ENCODE measurements around the gene ASH1L. TPM values are rescaled to one million over a fixed set of nuclear protein-coding genes. Genes with fewer than 3 reads are reported as not detected.

ASH1L gene
- total RNA-seq, 1 experiment from 2014 or later, result 71.8 TPM

DNA sequence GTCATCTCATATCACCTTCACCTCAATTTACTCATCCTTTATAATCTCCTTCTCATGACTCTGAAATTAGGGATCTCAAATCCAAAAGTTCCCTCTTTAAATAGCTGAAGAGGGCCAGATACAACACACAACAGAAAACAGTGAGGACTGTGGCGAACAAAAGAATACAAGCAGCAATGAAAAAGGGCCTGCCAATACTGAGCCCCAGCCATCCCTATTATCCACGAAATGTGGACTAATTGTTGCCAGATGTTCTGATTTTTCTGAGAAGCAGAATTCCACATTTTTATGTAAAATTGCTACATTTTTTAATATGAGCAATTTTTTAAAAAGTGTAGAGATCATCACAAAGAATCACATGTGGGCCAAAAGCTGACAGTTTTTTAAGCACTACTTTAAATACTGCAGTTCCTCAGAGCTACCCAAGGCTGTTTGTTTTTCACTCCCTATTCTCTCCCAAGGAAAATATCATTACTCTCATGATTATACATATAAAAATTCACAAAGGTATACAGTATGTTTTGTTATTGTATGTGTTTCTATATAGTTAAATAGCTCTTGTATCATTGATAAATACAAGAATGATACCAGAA lies 90.0 kb downstream of the ASH1L start:
- no TSS peak for BruUV-seq (replicated peaks)
- DNase-seq, result no peak
- peaks cover 9% of the 10 kb centered on the region for H3K4me1 Mint-ChIP-seq (ENCODE audit: low read depth, unreplicated experiment)
- TF ChIP-seq, protein P1, sequence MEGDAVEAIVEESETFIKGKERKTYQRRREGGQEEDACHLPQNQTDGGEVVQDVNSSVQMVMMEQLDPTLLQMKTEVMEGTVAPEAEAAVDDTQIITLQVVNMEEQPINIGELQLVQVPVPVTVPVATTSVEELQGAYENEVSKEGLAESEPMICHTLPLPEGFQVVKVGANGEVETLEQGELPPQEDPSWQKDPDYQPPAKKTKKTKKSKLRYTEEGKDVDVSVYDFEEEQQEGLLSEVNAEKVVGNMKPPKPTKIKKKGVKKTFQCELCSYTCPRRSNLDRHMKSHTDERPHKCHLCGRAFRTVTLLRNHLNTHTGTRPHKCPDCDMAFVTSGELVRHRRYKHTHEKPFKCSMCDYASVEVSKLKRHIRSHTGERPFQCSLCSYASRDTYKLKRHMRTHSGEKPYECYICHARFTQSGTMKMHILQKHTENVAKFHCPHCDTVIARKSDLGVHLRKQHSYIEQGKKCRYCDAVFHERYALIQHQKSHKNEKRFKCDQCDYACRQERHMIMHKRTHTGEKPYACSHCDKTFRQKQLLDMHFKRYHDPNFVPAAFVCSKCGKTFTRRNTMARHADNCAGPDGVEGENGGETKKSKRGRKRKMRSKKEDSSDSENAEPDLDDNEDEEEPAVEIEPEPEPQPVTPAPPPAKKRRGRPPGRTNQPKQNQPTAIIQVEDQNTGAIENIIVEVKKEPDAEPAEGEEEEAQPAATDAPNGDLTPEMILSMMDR (IDR thresholded peaks at IDR 0.05; ENCODE audit: unreplicated experiment), result no peak
- no peak overlapping the region for H3K4me3 Mint-ChIP-seq (ENCODE audit: low read depth, unreplicated experiment)
- H3K27me3 Mint-ChIP-seq (ENCODE audit: unreplicated experiment), result no peaks in the 10 kb centered on the region
- no peaks in the 10 kb centered on the region for H3K36me3 Mint-ChIP-seq (ENCODE audit: insufficient read depth, unreplicated experiment)
- intact Hi-C loops (cut with micrococcal nuclease; ENCODE audit: unreplicated experiment), result no loop called here
- no peak overlapping the region for H3K27ac Mint-ChIP-seq (ENCODE audit: unreplicated experiment)
- CTCF ChIA-PET, result no interaction called here
- H3K9me3 Mint-ChIP-seq (ENCODE audit: low read depth, unreplicated experiment), result peaks cover 5% of the 10 kb centered on the region

DNA sequence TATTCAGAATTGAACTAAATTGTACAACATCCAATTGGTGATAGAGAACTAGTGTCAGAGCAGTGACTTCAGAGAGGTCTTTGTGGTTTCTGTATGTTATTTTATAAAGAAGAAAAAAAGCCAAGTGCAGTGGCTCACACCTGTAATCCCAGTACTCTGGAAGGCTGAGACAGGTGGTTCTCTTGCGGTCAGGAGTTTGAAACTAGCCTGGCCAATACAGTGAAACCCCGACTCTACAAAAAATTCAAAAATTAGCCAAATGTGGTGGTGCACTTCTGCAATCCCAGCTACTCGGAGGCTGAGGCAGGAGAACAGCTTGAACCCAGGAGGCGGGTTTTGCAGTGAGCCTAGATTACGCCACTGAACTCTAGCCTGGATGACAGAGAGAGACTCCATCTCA lies 90.7 kb downstream of the ASH1L start:
- H3K36me3 Mint-ChIP-seq (ENCODE audit: insufficient read depth, unreplicated experiment), result no peaks in the 10 kb centered on the region
- intact Hi-C loops (cut with micrococcal nuclease; ENCODE audit: unreplicated experiment), result no loop called here

DNA sequence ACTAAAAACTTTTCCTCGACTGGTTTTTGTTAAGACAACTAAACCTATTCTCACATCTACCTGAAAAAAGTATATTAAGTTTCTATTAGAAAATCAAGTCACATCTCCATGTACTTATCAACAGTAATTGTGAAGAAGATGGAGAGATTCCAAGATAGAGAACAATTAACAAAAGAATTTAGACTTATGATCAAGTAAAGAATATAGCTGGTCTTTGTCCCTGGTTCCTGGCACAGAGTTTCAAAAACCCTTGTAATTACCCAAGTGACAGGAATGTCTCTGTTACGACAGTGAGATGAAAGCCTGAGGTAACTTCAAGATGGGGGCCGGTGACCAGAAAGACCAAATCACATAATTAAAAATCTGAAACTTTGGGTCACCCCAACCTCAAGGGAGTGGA lies 91.6 kb downstream of the ASH1L start:
- Mint-ChIP-seq H3K36me3 (ENCODE audit: insufficient read depth, unreplicated experiment) (no peaks in the 10 kb centered on the region), H3K4me1 (ENCODE audit: low read depth, unreplicated experiment) (peaks cover 9% of the 10 kb centered on the region), H3K27ac (ENCODE audit: unreplicated experiment) (no peak overlapping the region), H3K9me3 (ENCODE audit: low read depth, unreplicated experiment) (peaks cover 5% of the 10 kb centered on the region), H3K4me3 (ENCODE audit: low read depth, unreplicated experiment) (no peak overlapping the region), H3K27me3 (ENCODE audit: unreplicated experiment) (no peaks in the 10 kb centered on the region)
- TF ChIP-seq, protein P1 (IDR thresholded peaks at IDR 0.05; ENCODE audit: unreplicated experiment), result no peak
- BruUV-seq (replicated peaks), result no TSS peak
- CTCF ChIA-PET, result no interaction called here
- DNase-seq, result no peak
- intact Hi-C loops (cut with micrococcal nuclease; ENCODE audit: unreplicated experiment), result no loop called here

More for the DNA sequence above, 90.7 kb downstream of the ASH1L start:
- Mint-ChIP-seq H3K4me1 (ENCODE audit: low read depth, unreplicated experiment) (peaks cover 9% of the 10 kb centered on the region), H3K27me3 (ENCODE audit: unreplicated experiment) (no peaks in the 10 kb centered on the region), H3K27ac (ENCODE audit: unreplicated experiment) (no peak overlapping the region), H3K9me3 (ENCODE audit: low read depth, unreplicated experiment) (peaks cover 5% of the 10 kb centered on the region), H3K4me3 (ENCODE audit: low read depth, unreplicated experiment) (no peak overlapping the region)
- TF ChIP-seq, protein P1 (IDR thresholded peaks at IDR 0.05; ENCODE audit: unreplicated experiment), result no peak
- no peak for DNase-seq
- CTCF ChIA-PET, result no interaction called here
- BruUV-seq (replicated peaks), result no TSS peak

DNA sequence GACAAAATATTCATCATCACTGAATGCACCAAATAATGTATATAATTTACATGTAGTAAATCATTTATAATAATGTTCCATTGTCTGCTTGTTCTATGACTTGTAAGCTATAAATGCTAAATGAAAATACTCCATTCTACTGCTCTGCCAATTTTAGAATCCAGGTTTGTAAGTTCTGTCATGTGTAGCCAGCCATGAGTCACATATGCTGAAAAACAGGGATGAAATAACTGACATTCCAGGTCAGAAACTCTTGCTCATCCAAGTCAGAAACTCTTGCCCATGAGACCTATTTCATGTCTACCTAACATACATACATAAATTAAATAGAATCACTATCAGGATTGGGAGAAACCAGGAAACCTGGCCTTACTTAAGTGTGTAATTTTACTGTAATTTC lies 95.6 kb downstream of the ASH1L start:
- CTCF ChIA-PET, result no interaction called here
- intact Hi-C loops (cut with micrococcal nuclease; ENCODE audit: unreplicated experiment), result no loop called here
- no peaks in the 10 kb centered on the region for H3K27me3 Mint-ChIP-seq (ENCODE audit: unreplicated experiment)
- H3K4me3 Mint-ChIP-seq (ENCODE audit: low read depth, unreplicated experiment), result no peak overlapping the region
- H3K27ac Mint-ChIP-seq (ENCODE audit: unreplicated experiment), result no peak overlapping the region
- BruUV-seq (replicated peaks), result no TSS peak
- TF ChIP-seq, protein P1 (IDR thresholded peaks at IDR 0.05; ENCODE audit: unreplicated experiment), result no peak
- H3K36me3 Mint-ChIP-seq (ENCODE audit: insufficient read depth, unreplicated experiment), result peaks cover 4% of the 10 kb centered on the region
- DNase-seq, result no peak
- peaks cover 3% of the 10 kb centered on the region for H3K9me3 Mint-ChIP-seq (ENCODE audit: low read depth, unreplicated experiment)
- H3K4me1 Mint-ChIP-seq (ENCODE audit: low read depth, unreplicated experiment), result no peaks in the 10 kb centered on the region
